GM19395 (cell line): Measurements from ENCODE around the gene C5AR2.
"Not testable (repeated sequence)": the region's sequence is repeated elsewhere in the genome, so short reads cannot be mapped to it uniquely, and the experiment has no call there.

Source experiments
- ATAC-seq: cut with Tn5 transposase; IDR thresholded peaks from one replicate; pipeline ENCODE4 v1.9.1; 2021; ENCODE audit warnings: mild to moderate bottlenecking, moderate library complexity; ENCODE audit not compliant: unreplicated experiment

C5AR2 gene

GRCh38 chr19:47331931-47332547 lies at the start of gene C5AR2:
C5AR2 (plus strand) TSS chr19:47332175; CDS start chr19:47340800, 8,625 bp downstream.
- no peak for ATAC-seq

GRCh38 chr19:47283405-47284059 lies 48.4 kb upstream of the C5AR2 start:
- no peak for ATAC-seq

GRCh38 chr19:47284324-47284899 lies 47.6 kb upstream of the C5AR2 start:
- ATAC-seq: no peak

GRCh38 chr19:47296036-47296435 lies 35.9 kb upstream of the C5AR2 start:
- ATAC-seq: no peak

GRCh38 chr19:47300867-47301266 lies 31.1 kb upstream of the C5AR2 start:
- not testable (repeated sequence) for ATAC-seq

GRCh38 chr19:47302249-47302648 lies 29.7 kb upstream of the C5AR2 start:
- ATAC-seq: no peak

GRCh38 chr19:47303966-47304365 lies 28.0 kb upstream of the C5AR2 start:
- no peak for ATAC-seq

GRCh38 chr19:47305309-47305751 lies 26.6 kb upstream of the C5AR2 start:
- ATAC-seq: no peak

- no peak for ATAC-seq
These were observed 25.7 kb upstream of the C5AR2 start for GRCh38 chr19:47306303-47306702.

- no peak for ATAC-seq
These were observed 22.9 kb upstream of the C5AR2 start for GRCh38 chr19:47309038-47309437.

GRCh38 chr19:47309608-47310007 lies 22.4 kb upstream of the C5AR2 start, which contains the start of gene C5AR1:
C5AR1 (plus strand) TSS chr19:47309861; CDS start chr19:47309896, 35 bp downstream.
- ATAC-seq: no peak

- no peak for ATAC-seq
These were observed 21.7 kb upstream of the C5AR2 start for GRCh38 chr19:47310323-47310722.

GRCh38 chr19:47310819-47311218 lies 21.2 kb upstream of the C5AR2 start:
- no peak for ATAC-seq

GRCh38 chr19:47312366-47313006 lies 19.5 kb upstream of the C5AR2 start:
- ATAC-seq: no peak

- ATAC-seq: no peak
These were observed 18.1 kb upstream of the C5AR2 start for GRCh38 chr19:47313754-47314295.

GRCh38 chr19:47315125-47315821 lies 16.7 kb upstream of the C5AR2 start:
- ATAC-seq: no peak

- no peak for ATAC-seq
These were observed 15.5 kb upstream of the C5AR2 start for GRCh38 chr19:47316513-47316912.

- ATAC-seq: no peak
These were observed 11.8 kb upstream of the C5AR2 start for GRCh38 chr19:47319923-47320871.

- no peak for ATAC-seq
These were observed 10.3 kb upstream of the C5AR2 start for GRCh38 chr19:47321630-47322029.

- ATAC-seq: no peak
These were observed 9.9 kb upstream of the C5AR2 start for GRCh38 chr19:47322058-47322457.
